ENCODE data around the gene GLRX3. TPM values are rescaled to one million over a fixed set of nuclear protein-coding genes. Genes with fewer than 3 reads are reported as not detected.
"Not testable (repeated sequence)": the region's sequence is repeated elsewhere in the genome, so short reads cannot be mapped to it uniquely, and the experiment has no call there.

GLRX3 gene
- 10 to 100 TPM; 41.0 to 68.0 (median 50.1) TPM for total RNA-seq

DNA sequence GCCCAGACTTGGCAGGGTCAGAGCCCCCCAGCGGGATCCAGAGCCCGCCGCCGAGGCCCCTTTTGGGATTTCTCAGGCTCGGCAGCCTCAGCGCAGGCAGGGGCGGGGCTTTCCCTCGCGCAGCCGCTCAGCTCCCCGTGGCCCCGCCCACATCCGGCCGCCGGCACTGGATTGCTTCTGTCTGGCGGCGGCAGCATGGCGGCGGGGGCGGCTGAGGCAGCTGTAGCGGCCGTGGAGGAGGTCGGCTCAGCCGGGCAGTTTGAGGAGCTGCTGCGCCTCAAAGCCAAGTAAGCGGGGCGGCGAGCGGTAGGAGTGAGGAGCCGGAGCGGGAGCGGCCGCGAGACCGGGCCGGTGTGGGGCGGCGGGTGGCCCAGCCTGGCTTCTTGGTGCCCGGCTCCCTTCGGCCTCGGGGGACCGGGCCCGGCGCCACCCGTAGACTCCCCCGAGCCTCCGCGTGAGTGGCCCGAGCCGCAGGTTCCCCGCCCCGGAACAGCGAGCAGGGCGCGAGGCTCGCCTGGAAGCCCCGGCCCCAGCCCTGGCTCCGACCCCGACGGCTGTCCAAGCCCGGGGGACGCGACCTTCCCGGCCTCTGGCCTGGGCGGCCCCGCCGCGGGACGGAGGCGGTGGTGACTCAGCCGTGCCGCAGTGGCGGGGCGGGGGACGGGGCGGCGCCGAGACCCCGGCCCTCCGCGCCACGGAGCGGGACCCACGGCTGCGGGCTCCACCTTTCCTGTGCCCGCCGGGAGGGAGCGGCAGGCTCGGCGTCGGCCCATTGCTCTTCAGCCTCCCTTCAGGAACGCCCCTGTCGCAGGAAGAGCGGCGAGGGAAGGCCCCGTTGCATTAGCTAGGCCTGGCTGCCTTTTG, at the start of gene GLRX3:
GLRX3 (plus strand) TSS at position 166 of the 864 bp plus-strand sequence; CDS start at position 196, 30 bp downstream.
- Histone ChIP-seq H3K27me3 (no peaks in the 10 kb centered on the region), H3K36me3 (no peaks in the 10 kb centered on the region), H3K9me3 (no peaks in the 10 kb centered on the region), H3K4me1 (peaks cover 35 to 45% of the 10 kb centered on the region in 2 donors), H3K27ac (peak within 1 kb of the TSS; percentile 82 to 97 (median 96)), H3K4me3 (peak within 1 kb of the TSS; percentile 79 to 100 (median 96))
- peak; percentile 76 to 80 for DNase-seq
- intact Hi-C loops (cut with DNase I; ENCODE audit: low total_unique reads) = loop anchor here (1.0 kb wide), 1 partner anchor 26 kb away; the partner anchor contains the start of gene C10orf143
- TF ChIP-seq POLR2A (IDR thresholded peaks at IDR 0.05) = peak; percentile 86
- TF ChIP-seq, protein P1, sequence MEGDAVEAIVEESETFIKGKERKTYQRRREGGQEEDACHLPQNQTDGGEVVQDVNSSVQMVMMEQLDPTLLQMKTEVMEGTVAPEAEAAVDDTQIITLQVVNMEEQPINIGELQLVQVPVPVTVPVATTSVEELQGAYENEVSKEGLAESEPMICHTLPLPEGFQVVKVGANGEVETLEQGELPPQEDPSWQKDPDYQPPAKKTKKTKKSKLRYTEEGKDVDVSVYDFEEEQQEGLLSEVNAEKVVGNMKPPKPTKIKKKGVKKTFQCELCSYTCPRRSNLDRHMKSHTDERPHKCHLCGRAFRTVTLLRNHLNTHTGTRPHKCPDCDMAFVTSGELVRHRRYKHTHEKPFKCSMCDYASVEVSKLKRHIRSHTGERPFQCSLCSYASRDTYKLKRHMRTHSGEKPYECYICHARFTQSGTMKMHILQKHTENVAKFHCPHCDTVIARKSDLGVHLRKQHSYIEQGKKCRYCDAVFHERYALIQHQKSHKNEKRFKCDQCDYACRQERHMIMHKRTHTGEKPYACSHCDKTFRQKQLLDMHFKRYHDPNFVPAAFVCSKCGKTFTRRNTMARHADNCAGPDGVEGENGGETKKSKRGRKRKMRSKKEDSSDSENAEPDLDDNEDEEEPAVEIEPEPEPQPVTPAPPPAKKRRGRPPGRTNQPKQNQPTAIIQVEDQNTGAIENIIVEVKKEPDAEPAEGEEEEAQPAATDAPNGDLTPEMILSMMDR (IDR thresholded peaks at IDR 0.05 in 4 of 5, conservative IDR thresholded peaks at IDR 0.05 in 1 of 5) = no peak
- peak; percentile 89 to 92 for ATAC-seq
- in situ Hi-C loops (cut with MboI; ENCODE audit: low sequenced_read_pairs in 4 of 4) = no loop called here

DNA sequence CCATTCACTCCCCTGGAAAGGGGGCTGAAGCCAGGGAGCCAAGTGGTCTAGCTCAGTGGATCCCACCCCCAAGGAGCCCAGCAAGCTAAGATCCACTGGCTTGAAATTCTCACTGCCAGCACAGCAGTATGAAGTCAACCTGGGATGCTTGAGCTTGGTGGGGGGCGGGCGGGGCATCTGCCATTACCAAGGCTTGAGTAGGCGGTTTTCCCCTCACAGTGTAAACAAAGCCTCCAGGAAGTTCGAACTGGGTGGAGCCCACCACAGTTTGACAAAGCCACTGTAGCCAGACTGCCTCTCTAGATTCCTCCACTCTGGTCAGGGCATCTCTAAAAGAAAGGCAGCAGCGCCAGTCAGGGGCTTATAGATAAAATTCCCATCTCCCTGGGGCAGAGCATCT, 45.6 kb upstream of the GLRX3 start:
- H3K9me3 ChIP-seq; ATAC-seq; DNase-seq; H3K27me3 ChIP-seq; H3K4me1 ChIP-seq; H3K4me3 ChIP-seq; H3K36me3 ChIP-seq; intact Hi-C loops (cut with DNase I; ENCODE audit: low total_unique reads); H3K27ac ChIP-seq; in situ Hi-C loops (cut with MboI; ENCODE audit: low sequenced_read_pairs in 4 of 4): not testable (repeated sequence)

DNA sequence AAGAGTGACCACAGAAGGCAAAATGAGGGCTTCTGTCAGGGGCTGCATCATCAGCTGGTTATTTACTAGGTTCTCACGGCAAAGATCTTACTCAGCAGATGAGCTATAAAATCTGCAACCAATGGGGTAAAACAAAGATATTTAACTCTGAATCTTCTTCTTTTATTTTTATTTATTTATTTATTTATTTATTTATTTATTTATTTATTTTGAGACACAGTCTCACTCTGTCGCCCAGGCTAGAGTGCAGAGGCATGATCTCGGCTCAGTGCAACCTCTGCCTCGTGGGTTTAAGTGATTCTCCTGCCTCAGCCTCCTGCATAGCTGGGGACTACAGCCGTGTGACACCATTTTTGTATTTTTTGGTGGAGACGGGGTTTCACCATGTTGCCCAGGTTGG, 36.8 kb upstream of the GLRX3 start:
- Histone ChIP-seq H3K9me3 (no peaks in the 10 kb centered on the region), H3K4me3 (no peak overlapping the region), H3K27ac (no peak overlapping the region), H3K36me3 (no peaks in the 10 kb centered on the region), H3K4me1 (no peaks in the 10 kb centered on the region), H3K27me3 (no peaks in the 10 kb centered on the region)
- ATAC-seq (no peak), DNase-seq (no peak)
- intact Hi-C loops (cut with DNase I; ENCODE audit: low total_unique reads) (no loop called here), in situ Hi-C loops (cut with MboI; ENCODE audit: low sequenced_read_pairs in 4 of 4) (no loop called here)
- TF ChIP-seq, protein P1 (IDR thresholded peaks at IDR 0.05 in 4 of 5, conservative IDR thresholded peaks at IDR 0.05 in 1 of 5) = no peak
- TF ChIP-seq POLR2A (IDR thresholded peaks at IDR 0.05) = no peak

DNA sequence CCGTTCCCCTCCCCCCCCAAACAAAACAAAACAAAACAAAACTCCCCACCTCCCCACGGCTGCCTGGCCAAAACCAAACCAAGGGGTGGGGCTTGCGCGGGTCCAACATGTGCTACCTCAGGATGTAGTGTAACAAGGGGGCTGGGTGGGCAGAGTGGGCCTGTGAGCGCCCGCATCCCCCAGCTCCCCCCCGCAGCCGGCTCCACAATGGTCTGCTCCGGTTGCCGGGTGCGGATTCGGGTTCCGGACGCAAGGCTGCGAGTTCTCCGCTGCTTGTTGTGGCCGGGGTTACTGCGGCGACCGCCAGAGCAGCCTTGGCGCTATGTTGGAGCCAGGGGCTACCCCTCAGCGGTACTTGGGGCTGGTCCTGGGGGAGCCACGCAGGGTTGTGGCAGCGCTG, 30.5 kb upstream of the GLRX3 start:
- peaks cover 8 to 12% of the 10 kb centered on the region in 2 donors for H3K4me1 ChIP-seq
- H3K27me3 ChIP-seq = no peaks in the 10 kb centered on the region
- H3K36me3 ChIP-seq = no peaks in the 10 kb centered on the region
- H3K4me3 ChIP-seq = no peak overlapping the region
- ATAC-seq = no peak
- H3K9me3 ChIP-seq = no peaks in the 10 kb centered on the region
- no peak overlapping the region for H3K27ac ChIP-seq
- TF ChIP-seq POLR2A (IDR thresholded peaks at IDR 0.05) = no peak
- TF ChIP-seq, protein P1 (IDR thresholded peaks at IDR 0.05 in 4 of 5, conservative IDR thresholded peaks at IDR 0.05 in 1 of 5) = no peak
- intact Hi-C loops (cut with DNase I; ENCODE audit: low total_unique reads) = loop anchor here (10.0 kb wide), 1 partner anchor 221 kb away; no protein-coding TSS in a partner anchor
- DNase-seq = no peak
- in situ Hi-C loops (cut with MboI; ENCODE audit: low sequenced_read_pairs in 4 of 4) = loop anchor here in 1 of 4 donors (25.0 kb wide), 1 partner anchor 1068 kb away; no protein-coding TSS in a partner anchor

DNA sequence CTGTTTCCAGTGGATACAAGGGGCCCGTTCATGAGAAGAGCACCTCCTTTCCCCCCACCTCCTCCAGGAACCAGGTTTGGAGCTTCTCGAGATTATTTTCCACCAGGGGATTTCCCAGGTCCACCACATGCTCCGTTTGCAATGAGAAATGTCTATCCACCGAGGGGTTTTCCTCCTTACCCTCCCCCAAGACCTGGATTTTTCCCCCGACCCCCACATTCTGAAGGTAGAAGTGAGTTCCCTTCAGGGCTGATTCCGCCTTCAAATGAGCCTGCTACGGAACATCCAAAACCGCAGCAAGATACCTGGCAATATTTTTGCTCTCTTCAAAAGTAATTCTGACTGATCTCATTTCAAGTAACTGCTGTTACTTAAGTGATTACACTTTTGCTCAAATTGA, 28.0 kb upstream of the GLRX3 start:
- not testable (repeated sequence) for ATAC-seq, DNase-seq, H3K27me3 ChIP-seq, H3K4me3 ChIP-seq, H3K36me3 ChIP-seq, H3K27ac ChIP-seq, H3K9me3 ChIP-seq
- intact Hi-C loops (cut with DNase I; ENCODE audit: low total_unique reads) (loop anchor here (10.0 kb wide), 1 partner anchor 223 kb away; no protein-coding TSS in a partner anchor), in situ Hi-C loops (cut with MboI; ENCODE audit: low sequenced_read_pairs in 4 of 4) (loop anchor here in 1 of 4 donors (25.0 kb wide), 1 partner anchor 1071 kb away; no protein-coding TSS in a partner anchor)
- H3K4me1 ChIP-seq = peaks cover 16 to 26% of the 10 kb centered on the region in 2 donors

Data from gastrocnemius medialis (tissue), 4 donors.